H1 (cell line): ENCODE results near the gene TMEM86B. TPM values are rescaled to one million over a fixed set of nuclear protein-coding genes. Genes with fewer than 3 reads are reported as not detected.
A peak's percentile ranks its signal among the peaks of the same experiment; 100 is the strongest.

ENCODE experiments used
- CTCF ChIA-PET: fragments of 300-600 bp; sonication (Branson Sonifier 250); formaldehyde crosslinking; loops from one replicate; lab custom pipeline; 2021; ENCODE audit not compliant: partially characterized antibody; lab: Charles Lee
- POLR2A ChIA-PET: fragments of 300-600 bp; sonication (Branson Sonifier 250); formaldehyde crosslinking; loops from one replicate; lab custom pipeline; 2021; ENCODE audit warnings: inconsistent platforms; ENCODE audit not compliant: partially characterized antibody; lab: Charles Lee
- DNase-seq, 2 experiments: peaks; one replicate each; pipeline versions ENCODE4 v3.0.0 to v3.0.0-alpha.2; 2010 to 2022; ENCODE audit warnings: low spot score in 2 of 2, low read depth in 1 of 2, mixed read lengths in 1 of 2
- FAIRE-seq: peaks from 2 replicates; lab custom pipeline; 2011; peaks lifted over from hg19 to GRCh38; lab: Jason Lieb, UNC
- H2AFZ ChIP-seq: 2 replicates; pipeline ENCODE4 v1.8.1; 2012; ENCODE audit warnings: low read length, inconsistent platforms
- H2AK5ac ChIP-seq: 2 replicates; pipeline ENCODE4 v1.6.1; 2013; ENCODE audit warnings: low read depth, low read length
- H2BK120ac ChIP-seq: replicated peaks from 2 replicates; pipeline ENCODE3; 2013; ENCODE audit warnings: low read depth, low read length, inconsistent platforms
- H2BK12ac ChIP-seq: 2 replicates; pipeline ENCODE4 v1.6.1; 2013; ENCODE audit warnings: low read depth, low read length
- H2BK15ac ChIP-seq: 2 replicates; pipeline ENCODE4 v1.6.1; 2013; ENCODE audit warnings: low read length
- H2BK20ac ChIP-seq: 2 replicates; pipeline ENCODE4 v1.6.1; 2013; ENCODE audit warnings: low read length
- H2BK5ac ChIP-seq: 2 replicates; pipeline ENCODE4 v1.6.1; 2013; ENCODE audit warnings: low read depth, low read length
- H3K14ac ChIP-seq: 2 replicates; pipeline ENCODE4 v1.6.1; 2013; ENCODE audit warnings: inconsistent platforms; ENCODE audit not compliant: insufficient read length
- H3K18ac ChIP-seq: 2 replicates; pipeline ENCODE4 v1.6.1; 2013; ENCODE audit warnings: low read length; ENCODE audit errors: extremely low read depth
- H3K23ac ChIP-seq: 2 replicates; pipeline ENCODE4 v1.6.1; 2013; ENCODE audit warnings: inconsistent platforms; ENCODE audit not compliant: insufficient read length
- H3K23me2 ChIP-seq: 2 replicates; pipeline ENCODE4 v1.6.1; 2013; ENCODE audit warnings: low read depth, low read length
- H3K27ac ChIP-seq: 2 replicates; pipeline ENCODE4 v1.6.1; 2011; ENCODE audit warnings: low read depth, low read length, inconsistent platforms
- H3K27me3 ChIP-seq, 4 experiments: replicated peaks in 1 of 4; 1 replicate in 1 of 4; 2 replicates in 3 of 4; pipeline versions ENCODE4 v1.6.1 to v1.8.1; 2011 to 2013; ENCODE audit warnings: low read length in 3 of 4, mild to moderate bottlenecking in 3 of 4, inconsistent platforms in 2 of 4, mixed read lengths in 2 of 4, moderate library complexity in 1 of 4; ENCODE audit not compliant: control insufficient read depth in 3 of 4, insufficient read depth in 3 of 4; ENCODE audit errors: extremely low read depth in 1 of 4
- H3K36me3 ChIP-seq, 4 experiments: 2 replicates each; pipeline versions ENCODE4 v1.6.1 to v1.8.1; 2011 to 2013; ENCODE audit warnings: mild to moderate bottlenecking in 4 of 4, low read length in 3 of 4, moderate library complexity in 2 of 4, control low read depth in 1 of 4, inconsistent platforms in 1 of 4; ENCODE audit not compliant: insufficient read depth in 4 of 4, control insufficient read depth in 2 of 4
- H3K4ac ChIP-seq: replicated peaks from 2 replicates; pipeline ENCODE3; 2013; ENCODE audit warnings: low read length, low read depth, mixed read lengths, inconsistent platforms; ENCODE audit not compliant: insufficient read length
- H3K4me1 ChIP-seq, 4 experiments: replicated peaks in 1 of 4; 1 replicate in 1 of 4; 2 replicates in 3 of 4; pipeline versions ENCODE4 v1.6.1 to v1.8.1; 2011 to 2013; ENCODE audit warnings: low read length in 3 of 4, inconsistent platforms in 2 of 4, mixed read lengths in 1 of 4; ENCODE audit not compliant: insufficient read depth in 4 of 4, control insufficient read depth in 3 of 4
- H3K4me2 ChIP-seq, 2 experiments: 2 replicates each; pipeline versions ENCODE4 v1.6.1 to v1.8.1; 2011 to 2013; ENCODE audit warnings: low read depth in 2 of 2, low read length in 2 of 2, control low read depth in 1 of 2, inconsistent platforms in 1 of 2, mild to moderate bottlenecking in 1 of 2; ENCODE audit not compliant: insufficient read depth in 1 of 2
- H3K4me3 ChIP-seq, 4 experiments: fragments of 200-600, 300-600 bp in 1 of 4; sonication (generic), shearing (Covaris generic), sonication (Bioruptor Twin) in 1 of 4; 2 replicates each; pipeline versions ENCODE4 v1.5.1 to v1.8.1; 2011 to 2016; ENCODE audit warnings: low read length in 4 of 4, low read depth in 3 of 4, control low read depth in 2 of 4, inconsistent platforms in 2 of 4, mild to moderate bottlenecking in 2 of 4, mixed read lengths in 1 of 4, moderate library complexity in 1 of 4; ENCODE audit not compliant: insufficient read depth in 2 of 4; ENCODE audit errors: extremely low read depth in 1 of 4
- H3K56ac ChIP-seq: replicated peaks from 2 replicates; pipeline ENCODE3; 2013; ENCODE audit warnings: low read depth, mild to moderate bottlenecking, mixed read lengths, low read length, inconsistent platforms; ENCODE audit not compliant: insufficient read length
- H3K79me1 ChIP-seq: 2 replicates; pipeline ENCODE4 v1.6.1; 2013; ENCODE audit warnings: low read depth, low read length, control low read depth
- H3K79me2 ChIP-seq, 2 experiments: 2 replicates each; pipeline versions ENCODE4 v1.6.1 to v1.8.1; 2012 to 2013; ENCODE audit warnings: low read length in 2 of 2, mild to moderate bottlenecking in 2 of 2, inconsistent platforms in 1 of 2; ENCODE audit not compliant: insufficient read depth in 2 of 2, control insufficient read depth in 1 of 2
- H3K9ac ChIP-seq, 4 experiments: replicated peaks in 1 of 4; 1 replicate in 1 of 4; 2 replicates in 3 of 4; pipeline versions ENCODE4 v1.6.1 to v1.8.1; 2011 to 2013; ENCODE audit warnings: low read depth in 3 of 4, low read length in 3 of 4, control low read depth in 2 of 4, mild to moderate bottlenecking in 2 of 4, moderate library complexity in 2 of 4, inconsistent platforms in 1 of 4; ENCODE audit errors: extremely low read depth in 1 of 4
- H3K9me3 ChIP-seq, 2 experiments: 2 replicates each; pipeline versions ENCODE4 v1.6.1 to v1.8.1; 2012 to 2013; ENCODE audit warnings: mild to moderate bottlenecking in 2 of 2, moderate library complexity in 2 of 2, control low read depth in 1 of 2, inconsistent platforms in 1 of 2, low read depth in 1 of 2, low read length in 1 of 2, mixed read lengths in 1 of 2; ENCODE audit not compliant: insufficient read depth in 2 of 2
- H4K20me1 ChIP-seq, 2 experiments: replicated peaks in 1 of 2; 2 replicates each; pipeline versions ENCODE3 to v1.8.1; 2011 to 2013; ENCODE audit warnings: inconsistent platforms in 2 of 2, low read length in 2 of 2, mild to moderate bottlenecking in 1 of 2; ENCODE audit not compliant: insufficient read depth in 2 of 2, control insufficient read depth in 1 of 2
- H4K5ac ChIP-seq: 2 replicates; pipeline ENCODE4 v1.6.1; 2013; ENCODE audit warnings: low read length, low read depth, mixed read lengths, inconsistent platforms; ENCODE audit not compliant: insufficient read length
- H4K8ac ChIP-seq: 2 replicates; pipeline ENCODE4 v1.8.0; 2013; ENCODE audit warnings: mild to moderate bottlenecking, moderate library complexity, low read length, inconsistent platforms; ENCODE audit not compliant: insufficient read depth; ENCODE audit errors: extremely low read depth
- H4K91ac ChIP-seq: replicated peaks from 2 replicates; pipeline ENCODE3; 2013; ENCODE audit warnings: low read length, mixed read lengths, inconsistent platforms; ENCODE audit not compliant: insufficient read length
- BACH1 ChIP-seq: IDR thresholded peaks from 2 replicates; pipeline ENCODE4 v1.6.1; 2012; ENCODE audit warnings: low read length, improper control_type of control experiment
- BCL11A ChIP-seq, 2 experiments: IDR thresholded peaks; one replicate each; pipeline ENCODE4 v1.6.1; 2011; ENCODE audit warnings: low read depth in 2 of 2, low read length in 2 of 2, mild to moderate bottlenecking in 2 of 2
- CBX5 ChIP-seq: fragments of 300-800, 300-1000 bp; sonication (generic); IDR thresholded peaks from 2 replicates; pipeline ENCODE4 v1.7.1; 2016; ENCODE audit warnings: antibody characterized with exemption, low read length, low read depth
- CREB1 ChIP-seq: IDR thresholded peaks from 2 replicates; pipeline ENCODE4 v1.6.1; 2012; ENCODE audit warnings: inconsistent platforms
- EGR1 ChIP-seq: IDR thresholded peaks from 2 replicates; pipeline ENCODE4 v1.6.1; 2011; ENCODE audit warnings: low read depth, low read length, borderline replicate concordance
- JUND ChIP-seq: IDR thresholded peaks from 2 replicates; pipeline ENCODE4 v1.6.1; 2011; ENCODE audit warnings: mild to moderate bottlenecking, improper control_type of control experiment, low read length
- KDM1A ChIP-seq: fragments of 200-600, 300-600 bp; sonication (generic); IDR thresholded peaks from 2 replicates; pipeline ENCODE4 v1.7.1; 2016; ENCODE audit warnings: mild to moderate bottlenecking, low read length, borderline replicate concordance
- NANOG ChIP-seq: IDR thresholded peaks from 2 replicates; pipeline ENCODE4 v1.6.1; 2011; ENCODE audit warnings: low read length, low read depth, mild to moderate bottlenecking, inconsistent platforms; ENCODE audit not compliant: insufficient read depth, poor library complexity, severe bottlenecking
- PHF8 ChIP-seq: fragments of 200-600 bp; sonication (generic); conservative IDR thresholded peaks from 2 replicates; pipeline ENCODE4 v1.7.1; 2012; ENCODE audit warnings: low read depth, mild to moderate bottlenecking, inconsistent platforms, low read length, moderate library complexity
- SIRT6 ChIP-seq: IDR thresholded peaks from one replicate; pipeline ENCODE4 v1.7.1; 2012; ENCODE audit warnings: low read length, inconsistent platforms
- SRF ChIP-seq: IDR thresholded peaks from 2 replicates; pipeline ENCODE4 v1.6.1; 2011; ENCODE audit warnings: mild to moderate bottlenecking, low read depth, low read length, moderate library complexity
- SUZ12 ChIP-seq: fragments of 200-600 bp; sonication (generic); IDR thresholded peaks from 2 replicates; pipeline ENCODE4 v1.6.1; 2012; ENCODE audit warnings: mild to moderate bottlenecking, inconsistent platforms, low read length, moderate library complexity, mixed read lengths
- TCF12 ChIP-seq: IDR thresholded peaks from 2 replicates; pipeline ENCODE4 v1.6.1; 2011; ENCODE audit warnings: low read depth, mild to moderate bottlenecking, low read length
- WGBS, 2 experiments: shearing (Covaris generic) in 1 of 2; methylation state at CpG; one replicate each; pipeline versions ENCODE4 v1.1.6 to v1.1.7; 2013 to 2015; ENCODE audit warnings: low lambda C conversion rate in 2 of 2, mixed read lengths in 2 of 2, inconsistent platforms in 1 of 2, low coverage in 1 of 2, missing lambda C conversion rate in 1 of 2; ENCODE audit not compliant: insufficient replicate concordance in 2 of 2, insufficient coverage in 1 of 2, insufficient read length in 1 of 2; ENCODE audit errors: extremely low coverage in 1 of 2, missing lambda C conversion rate in 1 of 2; 5-methylcytosine and 5-hydroxymethylcytosine counted together
- polyA plus RNA-seq, 7 experiments: library from polyadenylated mRNA; depleted of rRNA in 3 of 7; stranded (reverse) in 5 of 7; unstranded in 2 of 7; fragments of >200 nt in 5 of 7; fragments of 200-250 nt in 2 of 7; gene quantifications; 1 replicate in 5 of 7; 2 replicates in 1 of 7; 4 replicates in 1 of 7; pipeline versions ENCODE4 v1.2.1 to v1.2.3, GENCODE V29; 2011 to 2013; ENCODE audit warnings: missing spikeins in 2 of 7, mixed read lengths in 2 of 7
- total RNA-seq: library from RNA; stranded (reverse); fragmentation: NEBNext Ultra II Directional; extraction: Animal tissue kit (Norgen Biotek cat#: 25700); gene quantifications from 2 replicates; pipeline ENCODE4 v1.2.1, GENCODE V29; 2021

Gene TMEM86B
- total and polyA plus RNA-seq, 2 of the 8 experiments (the other 6 are each of a cell fraction or from before 2014, with no cell fraction given): 2.0 to 2.9 TPM

GRCh38 chr19:55266404-55266803, 37.8 kb upstream of the TMEM86B start:
- no peak overlapping the region for H4K8ac ChIP-seq
- H3K23me2 ChIP-seq: peaks cover 9% of the 10 kb centered on the region; the same call in 1 of the 2 replicates
- H3K18ac ChIP-seq: no peak overlapping the region
- peaks cover 0 to 3% (median 0%) of the 10 kb centered on the region in 4 experiments; a peak in 1 of 7 replicates for H3K4me1 ChIP-seq
- CTCF ChIA-PET: no interaction called here
- H3K14ac ChIP-seq: no peak overlapping the region
- POLR2A ChIA-PET: no interaction called here
- H2BK120ac ChIP-seq: no peak overlapping the region
- H2BK5ac ChIP-seq: no peak overlapping the region; the same call in 1 of the 2 replicates
- peak overlapping the region; percentile 96 for H3K56ac ChIP-seq
- H2BK12ac ChIP-seq: 0 out of 2 replicates have a peak overlapping the region, but pooled peaks have one; percentile 60
- no peak overlapping the region for H4K91ac ChIP-seq
- H3K79me1 ChIP-seq: peaks cover 7% of the 10 kb centered on the region
- H3K27ac ChIP-seq: no peak overlapping the region
- TF ChIP-seq TCF12: no peak
- no peak for TF ChIP-seq PHF8
- no peak for TF ChIP-seq JUND
- no peak for TF ChIP-seq CBX5
- no peak for TF ChIP-seq NANOG
- no peak for TF ChIP-seq KDM1A
- no peak for TF ChIP-seq BCL11A (IDR thresholded peaks at IDR 0.05; ENCODE audit: low read depth in 2 of 2, low read length in 2 of 2)
- TF ChIP-seq SRF: no peak
- no peak for TF ChIP-seq EGR1
- TF ChIP-seq SUZ12: no peak
- no peak for TF ChIP-seq CREB1
- no peak for TF ChIP-seq BACH1
- TF ChIP-seq SIRT6: no peak
- TF ChIP-seq, all 59 proteins: peak for 0
- no peaks in the 10 kb centered on the region for H3K27me3 ChIP-seq
- no peak overlapping the region for H3K4ac ChIP-seq
- peaks cover 0 to 10% of the 10 kb centered on the region in 2 experiments for H4K20me1 ChIP-seq
- DNase-seq: no peak
- 87% methylated on average over 3 of the region's 3 CpGs; no CpG with 5 or more reads in 1 of the 2 experiments for WGBS, 2 experiments
- no peaks in the 10 kb centered on the region for H3K36me3 ChIP-seq
- H2BK15ac ChIP-seq: no peak overlapping the region
- no peak overlapping the region for H3K9ac ChIP-seq
- H4K5ac ChIP-seq: no peak overlapping the region
- no peak overlapping the region for H3K4me3 ChIP-seq
- no peak for FAIRE-seq
- peaks cover 0 to 6% of the 10 kb centered on the region in 2 experiments; a peak in 1 of 4 replicates for H3K79me2 ChIP-seq
- no peak overlapping the region for H3K4me2 ChIP-seq
- no peak overlapping the region for H3K23ac ChIP-seq
- H2BK20ac ChIP-seq: no peak overlapping the region
- no peak overlapping the region for H2AFZ ChIP-seq
- peaks cover 0 to 3% of the 10 kb centered on the region in 2 experiments; a peak in 3 of 4 replicates for H3K9me3 ChIP-seq
- peak overlapping the region; percentile 90; the same call in 1 of the 2 replicates for H2AK5ac ChIP-seq
